ENCODE measurements around the gene ANKS1B.

ANKS1B gene

GRCh38 chr12:99984271-99985128 lies at the start of gene ANKS1B:
TSS of gene ANKS1B (minus strand) at chr12:99984936. CDS start at chr12:99984237, 699 bp downstream.
- H4K20me1 ChIP-seq (ENCODE audit: insufficient read depth): no peaks in the 10 kb centered on the region
- H2AFZ ChIP-seq (ENCODE audit: low read depth): peak within 1 kb of the TSS; percentile 85
- H3K79me2 ChIP-seq (ENCODE audit: insufficient read depth, low read depth): no peaks in the 10 kb centered on the region
- H3K27ac ChIP-seq: no peak within 1 kb of the TSS
- H3K4me3 ChIP-seq (IDR thresholded peaks at IDR 0.05; ENCODE audit: insufficient read depth, low read depth, low read length): no peak within 1 kb of the TSS
- H3K4me1 ChIP-seq (ENCODE audit: low read depth, poor library complexity, severe bottlenecking): peaks cover 10% of the 10 kb centered on the region
- no peaks in the 10 kb centered on the region for H3K36me3 ChIP-seq (ENCODE audit: insufficient read depth)
- no peak for TF ChIP-seq CTCF (conservative IDR thresholded peaks at IDR 0.05; ENCODE audit: low read depth, low read length)
- peak within 1 kb of the TSS; percentile 46; the same call in 1 of the 2 replicates for H3K9ac ChIP-seq
- H3K27me3 ChIP-seq (ENCODE audit: insufficient read depth, low read depth): no peaks in the 10 kb centered on the region
- H3K4me2 ChIP-seq: peak within 1 kb of the TSS; percentile 65

GRCh38 chr12:100031836-100032235 lies 47.1 kb upstream of the ANKS1B start:
- Histone ChIP-seq H3K4me3 (IDR thresholded peaks at IDR 0.05; ENCODE audit: insufficient read depth, low read depth, low read length) (no peak overlapping the region), H3K4me1 (ENCODE audit: low read depth, poor library complexity, severe bottlenecking) (no peaks in the 10 kb centered on the region), H3K79me2 (ENCODE audit: insufficient read depth, low read depth) (no peaks in the 10 kb centered on the region), H2AFZ (ENCODE audit: low read depth) (no peak overlapping the region), H3K9ac (no peak overlapping the region), H4K20me1 (ENCODE audit: insufficient read depth) (no peaks in the 10 kb centered on the region), H3K36me3 (ENCODE audit: insufficient read depth) (no peaks in the 10 kb centered on the region), H3K27ac (no peak overlapping the region), H3K27me3 (ENCODE audit: insufficient read depth, low read depth) (no peaks in the 10 kb centered on the region), H3K4me2 (no peak overlapping the region)
- TF ChIP-seq CTCF (conservative IDR thresholded peaks at IDR 0.05; ENCODE audit: low read depth, low read length): no peak

GRCh38 chr12:100027671-100028070 lies 42.9 kb upstream of the ANKS1B start:
- no peak for TF ChIP-seq CTCF (conservative IDR thresholded peaks at IDR 0.05; ENCODE audit: low read depth, low read length)
- H3K36me3 ChIP-seq (ENCODE audit: insufficient read depth): no peaks in the 10 kb centered on the region
- no peak overlapping the region for H3K9ac ChIP-seq
- no peaks in the 10 kb centered on the region for H4K20me1 ChIP-seq (ENCODE audit: insufficient read depth)
- H3K79me2 ChIP-seq (ENCODE audit: insufficient read depth, low read depth): no peaks in the 10 kb centered on the region
- H3K4me1 ChIP-seq (ENCODE audit: low read depth, poor library complexity, severe bottlenecking): no peaks in the 10 kb centered on the region
- H3K27ac ChIP-seq: no peak overlapping the region
- H3K4me3 ChIP-seq (IDR thresholded peaks at IDR 0.05; ENCODE audit: insufficient read depth, low read depth, low read length): no peak overlapping the region
- no peaks in the 10 kb centered on the region for H3K27me3 ChIP-seq (ENCODE audit: insufficient read depth, low read depth)
- no peak overlapping the region for H2AFZ ChIP-seq (ENCODE audit: low read depth)
- H3K4me2 ChIP-seq: no peak overlapping the region

- Histone ChIP-seq H3K36me3 (ENCODE audit: insufficient read depth) (no peaks in the 10 kb centered on the region), H4K20me1 (ENCODE audit: insufficient read depth) (no peaks in the 10 kb centered on the region), H3K4me1 (ENCODE audit: low read depth, poor library complexity, severe bottlenecking) (no peaks in the 10 kb centered on the region), H3K9ac (no peak overlapping the region), H3K27me3 (ENCODE audit: insufficient read depth, low read depth) (no peaks in the 10 kb centered on the region), H3K79me2 (ENCODE audit: insufficient read depth, low read depth) (no peaks in the 10 kb centered on the region), H3K27ac (no peak overlapping the region), H3K4me3 (IDR thresholded peaks at IDR 0.05; ENCODE audit: insufficient read depth, low read depth, low read length) (no peak overlapping the region), H2AFZ (ENCODE audit: low read depth) (no peak overlapping the region), H3K4me2 (no peak overlapping the region)
- TF ChIP-seq CTCF (conservative IDR thresholded peaks at IDR 0.05; ENCODE audit: low read depth, low read length): no peak
These were observed 41.5 kb upstream of the ANKS1B start for GRCh38 chr12:100026241-100026640.
